OCI-LY3 (cell line): Measurements from ENCODE around the gene ALG8.
"Not testable (repeated sequence)": the region's sequence is repeated elsewhere in the genome, so short reads cannot be mapped to it uniquely, and the experiment has no call there.

ENCODE experiments used
- EZH2phosphoT487 ChIP-seq: fragments of 200-600 bp; shearing (Covaris generic); IDR thresholded peaks from 2 replicates; pipeline ENCODE4 v1.6.1; 2018; ENCODE audit warnings: antibody characterized with exemption, mixed run types, low read depth
- TF ChIP-seq, protein P1 (sequence below): fragments of 200-600, 300-600 bp; sonication (generic); IDR thresholded peaks from 2 replicates; pipeline ENCODE4 v1.5.1; 2014; ENCODE audit warnings: antibody characterized with exemption, low read length, low read depth

DNA sequence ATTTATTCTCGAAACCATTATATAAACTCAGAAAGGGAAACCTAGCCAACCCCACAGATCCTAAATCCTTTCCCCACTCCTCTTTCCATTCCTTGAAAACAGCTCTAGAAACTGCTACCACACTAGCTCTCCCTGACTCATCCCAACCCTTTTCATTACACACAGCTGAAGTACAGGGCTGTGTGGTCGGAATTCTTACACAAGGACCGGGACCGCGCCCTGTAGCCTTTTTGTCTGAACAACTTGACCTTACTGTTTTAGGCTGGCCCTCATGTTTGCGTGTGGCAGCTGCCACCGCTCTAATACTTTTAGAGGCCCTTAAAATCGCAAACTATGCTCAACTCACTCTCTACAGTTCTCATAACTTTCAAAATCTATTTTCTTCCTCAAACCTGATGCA, 54.9 kb downstream of the ALG8 start:
- TF ChIP-seq, protein P1, sequence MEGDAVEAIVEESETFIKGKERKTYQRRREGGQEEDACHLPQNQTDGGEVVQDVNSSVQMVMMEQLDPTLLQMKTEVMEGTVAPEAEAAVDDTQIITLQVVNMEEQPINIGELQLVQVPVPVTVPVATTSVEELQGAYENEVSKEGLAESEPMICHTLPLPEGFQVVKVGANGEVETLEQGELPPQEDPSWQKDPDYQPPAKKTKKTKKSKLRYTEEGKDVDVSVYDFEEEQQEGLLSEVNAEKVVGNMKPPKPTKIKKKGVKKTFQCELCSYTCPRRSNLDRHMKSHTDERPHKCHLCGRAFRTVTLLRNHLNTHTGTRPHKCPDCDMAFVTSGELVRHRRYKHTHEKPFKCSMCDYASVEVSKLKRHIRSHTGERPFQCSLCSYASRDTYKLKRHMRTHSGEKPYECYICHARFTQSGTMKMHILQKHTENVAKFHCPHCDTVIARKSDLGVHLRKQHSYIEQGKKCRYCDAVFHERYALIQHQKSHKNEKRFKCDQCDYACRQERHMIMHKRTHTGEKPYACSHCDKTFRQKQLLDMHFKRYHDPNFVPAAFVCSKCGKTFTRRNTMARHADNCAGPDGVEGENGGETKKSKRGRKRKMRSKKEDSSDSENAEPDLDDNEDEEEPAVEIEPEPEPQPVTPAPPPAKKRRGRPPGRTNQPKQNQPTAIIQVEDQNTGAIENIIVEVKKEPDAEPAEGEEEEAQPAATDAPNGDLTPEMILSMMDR = not testable (repeated sequence)
- not testable (repeated sequence) for TF ChIP-seq EZH2phosphoT487
